ENCODE data around the gene LANCL2.
"Not testable (repeated sequence)": the region's sequence is repeated elsewhere in the genome, so short reads cannot be mapped to it uniquely, and the experiment has no call there.

Gene LANCL2

GRCh38 chr7:55348502-55348901, 16.6 kb upstream of the LANCL2 start:
- no peak for TF ChIP-seq ZFX (IDR thresholded peaks at IDR 0.05; ENCODE audit: borderline replicate concordance)
- TF ChIP-seq CTCF (IDR thresholded peaks at IDR 0.05): no peak
- H3K27ac ChIP-seq: no peak overlapping the region

- H3K27ac ChIP-seq: no peak overlapping the region
- TF ChIP-seq CTCF (IDR thresholded peaks at IDR 0.05): no peak
- no peak for TF ChIP-seq ZFX (IDR thresholded peaks at IDR 0.05; ENCODE audit: borderline replicate concordance)
Observed at GRCh38 chr7:55349121-55349520, 16.0 kb upstream of the LANCL2 start.

- no peak overlapping the region for H3K27ac ChIP-seq
Observed at GRCh38 chr7:55350281-55350680, 14.9 kb upstream of the LANCL2 start.

GRCh38 chr7:55351263-55351662, 13.9 kb upstream of the LANCL2 start:
- no peak overlapping the region for H3K27ac ChIP-seq

More at GRCh38 chr7:55350281-55350680, 14.9 kb upstream of the LANCL2 start:
- TF ChIP-seq ZFX (IDR thresholded peaks at IDR 0.05; ENCODE audit: borderline replicate concordance): no peak
- no peak for TF ChIP-seq CTCF (IDR thresholded peaks at IDR 0.05)

GRCh38 chr7:55352947-55353273, 12.2 kb upstream of the LANCL2 start:
- H3K27ac ChIP-seq: not testable (repeated sequence)

More at GRCh38 chr7:55351263-55351662, 13.9 kb upstream of the LANCL2 start:
- TF ChIP-seq ZFX (IDR thresholded peaks at IDR 0.05; ENCODE audit: borderline replicate concordance): no peak

GRCh38 chr7:55360486-55360885, 4.7 kb upstream of the LANCL2 start:
- no peak overlapping the region for H3K27ac ChIP-seq
- no peak for TF ChIP-seq ZFX (IDR thresholded peaks at IDR 0.05; ENCODE audit: borderline replicate concordance)
- TF ChIP-seq CTCF (IDR thresholded peaks at IDR 0.05): no peak

GRCh38 chr7:55361560-55361959, 3.6 kb upstream of the LANCL2 start:
- TF ChIP-seq CTCF (IDR thresholded peaks at IDR 0.05) (no peak), ZFX (IDR thresholded peaks at IDR 0.05; ENCODE audit: borderline replicate concordance) (no peak)
- no peak overlapping the region for H3K27ac ChIP-seq

- no peak for TF ChIP-seq CTCF (IDR thresholded peaks at IDR 0.05)
- no peak for TF ChIP-seq ZFX (IDR thresholded peaks at IDR 0.05; ENCODE audit: borderline replicate concordance)
- H3K27ac ChIP-seq: no peak overlapping the region
Observed at GRCh38 chr7:55362927-55363326, 2.2 kb upstream of the LANCL2 start.

Measured in 22Rv1 (cell line).